T-cell (primary cell): ENCODE data around the gene STXBP1. TPM values are rescaled to one million over a fixed set of nuclear protein-coding genes. Genes with fewer than 3 reads are reported as not detected.
"Not testable (repeated sequence)": the region's sequence is repeated elsewhere in the genome, so short reads cannot be mapped to it uniquely, and the experiment has no call there.

Experiments
- ATAC-seq, 4 experiments: fragments of 200-7000 bp in 3 of 4; fragments of 150-1000 bp in 1 of 4; cut with Tn5 transposase; replicated peaks in 1 of 4; 1 replicate in 3 of 4; 2 replicates in 1 of 4; pipeline ENCODE4 v1.10.0; 2021; ENCODE audit warnings: moderate library complexity in 3 of 4, mild to moderate bottlenecking in 2 of 4, moderate number of reproducible peaks in 1 of 4
- CTCF ChIA-PET, 2 donors: fragments of 300-600 bp; sonication (Branson Sonifier 250); formaldehyde crosslinking; loops; one replicate each; lab custom pipeline; 2022; ENCODE audit warnings: antibody characterized with exemption in 2 of 2; lab: Charles Lee
- POLR2A ChIA-PET, 2 donors: fragments of 300-600 bp; sonication (Branson Sonifier 250); formaldehyde crosslinking; loops; one replicate each; lab custom pipeline; 2022; ENCODE audit warnings: antibody characterized with exemption in 2 of 2; lab: Charles Lee
- DNase-seq, 35 experiments: peaks; one replicate each; pipeline versions ENCODE4 v3.0.0 to v3.0.0-alpha.2; 2013 to 2023
- H3K27ac ChIP-seq: one replicate; pipeline ENCODE4 v1.5.1; 2013; ENCODE audit warnings: low read length
- H3K27me3 ChIP-seq, 2 experiments: replicated peaks in 1 of 2; 1 replicate in 1 of 2; 2 replicates in 1 of 2; pipeline versions ENCODE4 v1.6.1 to v1.7.0; 2013; ENCODE audit warnings: low read length in 1 of 2, mixed read lengths in 1 of 2; ENCODE audit not compliant: control insufficient read depth in 2 of 2, insufficient read depth in 2 of 2; ENCODE audit errors: extremely low read depth in 1 of 2
- H3K36me3 ChIP-seq, 2 donors: 1 replicate in 1 of 2; 2 replicates in 1 of 2; pipeline versions ENCODE4 v1.6.1 to v1.7.0; 2013; ENCODE audit warnings: low read length in 1 of 2; ENCODE audit not compliant: control insufficient read depth in 2 of 2, insufficient read depth in 1 of 2; ENCODE audit errors: extremely low read depth in 1 of 2
- H3K4me1 ChIP-seq, 2 experiments: 1 replicate in 1 of 2; 2 replicates in 1 of 2; pipeline versions ENCODE4 v1.6.1 to v1.7.0; 2013; ENCODE audit warnings: low read length in 2 of 2, mixed read lengths in 1 of 2; ENCODE audit not compliant: insufficient read depth in 2 of 2, control insufficient read depth in 1 of 2; ENCODE audit errors: extremely low read depth in 1 of 2
- H3K4me3 ChIP-seq, 2 donors: 1 replicate in 1 of 2; 2 replicates in 1 of 2; pipeline versions ENCODE4 v1.5.1 to v1.7.0; 2013; ENCODE audit warnings: mild to moderate bottlenecking in 2 of 2, low read length in 1 of 2, moderate library complexity in 1 of 2; ENCODE audit not compliant: control insufficient read depth in 1 of 2; ENCODE audit errors: extremely low read depth in 1 of 2
- H3K9me3 ChIP-seq: 2 replicates; pipeline ENCODE4 v1.7.0; 2013
- H3K27ac Mint-ChIP-seq, 2 donors: one replicate each; pipeline ENCODE4 v1.8.0; 2020 to 2021; ENCODE audit warnings: mild to moderate bottlenecking in 2 of 2, mixed read lengths in 2 of 2
- H3K27me3 Mint-ChIP-seq, 2 donors: one replicate each; pipeline ENCODE4 v1.8.0; 2021 to 2022; ENCODE audit warnings: mixed read lengths in 2 of 2
- H3K36me3 Mint-ChIP-seq: one replicate; pipeline ENCODE4 v1.8.0; 2021; ENCODE audit warnings: mixed read lengths
- H3K4me1 Mint-ChIP-seq, 3 donors: one replicate each; pipeline ENCODE4 v1.8.0; 2020 to 2022; ENCODE audit warnings: mixed read lengths in 3 of 3, mild to moderate bottlenecking in 1 of 3
- H3K4me3 Mint-ChIP-seq, 3 donors: one replicate each; pipeline ENCODE4 v1.8.0; 2020 to 2022; ENCODE audit warnings: mild to moderate bottlenecking in 3 of 3, mixed read lengths in 3 of 3, moderate library complexity in 3 of 3
- H3K9me3 Mint-ChIP-seq, 3 donors: one replicate each; pipeline ENCODE4 v1.8.0; 2020 to 2022; ENCODE audit warnings: mixed read lengths in 3 of 3
- WGBS: methylation state at CpG from one replicate; pipeline ENCODE4 v1.1.5; 2013; ENCODE audit warnings: missing lambda C conversion rate; ENCODE audit not compliant: insufficient coverage; 5-methylcytosine and 5-hydroxymethylcytosine counted together
- total RNA-seq, 35 experiments: library from RNA in 6 of 35; stranded (reverse) in 6 of 35; fragments of 120-200 nt in 1 of 35; gene quantifications; one replicate each; pipeline versions ENCODE4 v1.2.1 to v1.2.4 and lab custom pipeline; 2013 to 2026

The STXBP1 gene
- total RNA-seq, 5 donors from 2014 or later (not counting 1 experiment from before 2014, with no cell fraction given), result 3.8 to 18.2 (median 17.3) TPM

- H3K4me1 Mint-ChIP-seq, result peaks cover 16 to 24% (median 17%) of the 10 kb centered on the region in 3 donors
- H3K9me3 ChIP-seq, result no peaks in the 10 kb centered on the region
- H3K27me3 ChIP-seq, result peaks cover 7 to 24% of the 10 kb centered on the region in 2 experiments
- no peak for ATAC-seq
- POLR2A ChIA-PET, result no interaction called here
- no peak overlapping the region for H3K27ac ChIP-seq
- CTCF ChIA-PET, result interaction anchor here in 1 of 2 donors (0.6 kb wide), 1 partner anchor 146 kb away, joined by 3 read pairs; no protein-coding TSS in a partner anchor
- H3K36me3 Mint-ChIP-seq, result no peaks in the 10 kb centered on the region
- no peak overlapping the region for H3K4me3 ChIP-seq
- peaks cover 3 to 17% of the 10 kb centered on the region in 2 experiments for H3K4me1 ChIP-seq
- H3K36me3 ChIP-seq, result no peaks in the 10 kb centered on the region
- H3K27ac Mint-ChIP-seq, result no peak overlapping the region
- no peak overlapping the region for H3K4me3 Mint-ChIP-seq
- peaks cover 3 to 11% of the 10 kb centered on the region in 2 donors for H3K27me3 Mint-ChIP-seq
- no peaks in the 10 kb centered on the region for H3K9me3 Mint-ChIP-seq
- DNase-seq, result no peak
- WGBS, result no CpG with 5 or more reads among the region's 3 CpGs
Measured at GRCh38 chr9:127614961-127615360, 2.9 kb downstream of the STXBP1 start.

GRCh38 chr9:127621339-127621970 lies 9.4 kb downstream of the STXBP1 start:
- H3K9me3 ChIP-seq, H3K4me3 Mint-ChIP-seq, DNase-seq, POLR2A ChIA-PET, H3K27me3 Mint-ChIP-seq, H3K36me3 ChIP-seq, H3K4me1 Mint-ChIP-seq, CTCF ChIA-PET, H3K9me3 Mint-ChIP-seq, H3K4me3 ChIP-seq, ATAC-seq, H3K27ac ChIP-seq, H3K27ac Mint-ChIP-seq, H3K36me3 Mint-ChIP-seq, H3K4me1 ChIP-seq, H3K27me3 ChIP-seq: not testable (repeated sequence)
- 93% methylated on average over 7 of the region's 10 CpGs for WGBS

- no peaks in the 10 kb centered on the region for H3K9me3 Mint-ChIP-seq
- peaks cover 0 to 7% (median 0%) of the 10 kb centered on the region in 3 donors for H3K4me1 Mint-ChIP-seq
- ChIA-PET CTCF (no interaction called here), POLR2A (no interaction called here)
- Histone ChIP-seq H3K36me3 (no peaks in the 10 kb centered on the region), H3K4me1 (no peaks in the 10 kb centered on the region), H3K27ac (no peak overlapping the region), H3K27me3 (no peaks in the 10 kb centered on the region), H3K9me3 (no peaks in the 10 kb centered on the region), H3K4me3 (no peak overlapping the region)
- H3K4me3 Mint-ChIP-seq, result no peak overlapping the region
- H3K27me3 Mint-ChIP-seq, result no peaks in the 10 kb centered on the region
- 73% methylated on average over 4 of the region's 8 CpGs for WGBS
- no peaks in the 10 kb centered on the region for H3K36me3 Mint-ChIP-seq
- DNase-seq (no peak), ATAC-seq (no peak)
- H3K27ac Mint-ChIP-seq, result no peak overlapping the region
Measured at GRCh38 chr9:127626752-127627493, 14.8 kb downstream of the STXBP1 start.

GRCh38 chr9:127627494-127627855 lies 15.4 kb downstream of the STXBP1 start:
- POLR2A ChIA-PET, result no interaction called here
- no peaks in the 10 kb centered on the region for H3K36me3 ChIP-seq
- H3K36me3 Mint-ChIP-seq, result no peaks in the 10 kb centered on the region

GRCh38 chr9:127628758-127629467 lies 16.8 kb downstream of the STXBP1 start:
- 77% methylated on average over 8 of the region's 9 CpGs for WGBS
- ATAC-seq, result no peak
- CTCF ChIA-PET, result no interaction called here

More at GRCh38 chr9:127627494-127627855, 15.4 kb downstream of the STXBP1 start:
- ATAC-seq (no peak), DNase-seq (no peak)
- CTCF ChIA-PET, result no interaction called here
- Mint-ChIP-seq H3K4me3 (no peak overlapping the region), H3K4me1 (peaks cover 0 to 7% (median 0%) of the 10 kb centered on the region in 3 donors), H3K9me3 (no peaks in the 10 kb centered on the region), H3K27ac (no peak overlapping the region), H3K27me3 (no peaks in the 10 kb centered on the region)
- Histone ChIP-seq H3K9me3 (no peaks in the 10 kb centered on the region), H3K27me3 (no peaks in the 10 kb centered on the region), H3K4me1 (no peaks in the 10 kb centered on the region), H3K27ac (no peak overlapping the region), H3K4me3 (no peak overlapping the region)
- no CpG with 5 or more reads among the region's 2 CpGs for WGBS

GRCh38 chr9:127629468-127630081 lies 17.5 kb downstream of the STXBP1 start:
- Histone ChIP-seq H3K4me3 (no peak overlapping the region), H3K4me1 (peaks cover 0 to 7% of the 10 kb centered on the region in 2 experiments), H3K27ac (no peak overlapping the region), H3K27me3 (no peaks in the 10 kb centered on the region), H3K9me3 (no peaks in the 10 kb centered on the region), H3K36me3 (no peaks in the 10 kb centered on the region)
- ATAC-seq, result no peak
- Mint-ChIP-seq H3K9me3 (no peaks in the 10 kb centered on the region), H3K4me3 (no peak overlapping the region), H3K27me3 (no peaks in the 10 kb centered on the region), H3K27ac (no peak overlapping the region), H3K4me1 (peaks cover 10 to 20% (median 13%) of the 10 kb centered on the region in 3 donors), H3K36me3 (no peaks in the 10 kb centered on the region)
- WGBS, result 91% methylated on average over 7 of the region's 8 CpGs
- ChIA-PET POLR2A (no interaction called here), CTCF (no interaction called here)
- no peak for DNase-seq

More at GRCh38 chr9:127628758-127629467, 16.8 kb downstream of the STXBP1 start:
- Histone ChIP-seq H3K4me3 (no peak overlapping the region), H3K9me3 (no peaks in the 10 kb centered on the region), H3K27me3 (no peaks in the 10 kb centered on the region), H3K27ac (no peak overlapping the region), H3K36me3 (no peaks in the 10 kb centered on the region), H3K4me1 (peaks cover 0 to under 1% of the 10 kb centered on the region in 2 experiments)
- POLR2A ChIA-PET, result no interaction called here
- H3K36me3 Mint-ChIP-seq, result no peaks in the 10 kb centered on the region
- no peaks in the 10 kb centered on the region for H3K27me3 Mint-ChIP-seq
- no peak for DNase-seq
- H3K27ac Mint-ChIP-seq, result no peak overlapping the region
- H3K4me3 Mint-ChIP-seq, result no peak overlapping the region
- no peaks in the 10 kb centered on the region for H3K9me3 Mint-ChIP-seq
- H3K4me1 Mint-ChIP-seq, result peaks cover 4 to 13% (median 6%) of the 10 kb centered on the region in 3 donors
